HG02642 (cell line): ENCODE results near the gene RAB11A.
"Not testable (repeated sequence)": the region's sequence is repeated elsewhere in the genome, so short reads cannot be mapped to it uniquely, and the experiment has no call there.

Experiments
- ATAC-seq: cut with Tn5 transposase; IDR thresholded peaks from one replicate; pipeline ENCODE4 v1.9.1; 2021; ENCODE audit warnings: mild to moderate bottlenecking; ENCODE audit not compliant: unreplicated experiment, poor library complexity

The RAB11A gene

GRCh38 chr15:65841121-65841930 lies 28.0 kb upstream of the RAB11A start:
- no peak for ATAC-seq

GRCh38 chr15:65845826-65846519 lies 23.3 kb upstream of the RAB11A start:
- ATAC-seq = no peak

GRCh38 chr15:65847989-65848388 lies 21.3 kb upstream of the RAB11A start:
- no peak for ATAC-seq

GRCh38 chr15:65851981-65852380 lies 17.3 kb upstream of the RAB11A start:
- no peak for ATAC-seq

DNA sequence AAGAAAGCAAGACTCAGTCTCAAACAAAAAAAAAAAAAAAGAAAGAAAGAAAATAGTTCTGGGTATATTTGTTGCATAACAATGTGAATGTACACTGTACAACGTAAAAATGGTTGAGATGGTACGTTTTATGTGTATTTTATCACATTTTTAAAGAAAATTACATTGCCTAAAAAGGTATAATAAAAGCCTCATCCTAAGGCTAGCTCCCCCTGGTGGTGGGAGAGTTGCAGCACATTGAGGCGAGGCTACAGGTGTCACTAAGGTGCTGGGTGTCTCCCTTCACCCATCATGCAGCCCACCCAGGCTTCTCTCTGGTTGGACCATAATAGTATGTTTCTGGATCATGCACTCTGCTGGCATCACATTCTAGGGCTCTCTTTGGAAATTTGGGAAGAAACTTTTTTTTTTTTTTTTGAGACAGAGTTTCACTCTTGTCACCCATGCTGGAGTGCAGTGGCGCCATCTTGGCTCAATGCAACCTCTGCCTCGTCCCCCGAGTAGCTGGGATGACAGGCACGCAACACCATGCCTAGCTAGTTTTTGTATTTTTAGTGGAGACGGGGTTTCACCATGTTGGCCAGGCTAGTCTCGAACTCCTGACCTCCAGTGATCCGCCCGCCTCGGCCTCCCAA lies 12.4 kb upstream of the RAB11A start:
- no peak for ATAC-seq

- no peak for ATAC-seq
Observed at GRCh38 chr15:65857718-65858402, 11.4 kb upstream of the RAB11A start.

DNA sequence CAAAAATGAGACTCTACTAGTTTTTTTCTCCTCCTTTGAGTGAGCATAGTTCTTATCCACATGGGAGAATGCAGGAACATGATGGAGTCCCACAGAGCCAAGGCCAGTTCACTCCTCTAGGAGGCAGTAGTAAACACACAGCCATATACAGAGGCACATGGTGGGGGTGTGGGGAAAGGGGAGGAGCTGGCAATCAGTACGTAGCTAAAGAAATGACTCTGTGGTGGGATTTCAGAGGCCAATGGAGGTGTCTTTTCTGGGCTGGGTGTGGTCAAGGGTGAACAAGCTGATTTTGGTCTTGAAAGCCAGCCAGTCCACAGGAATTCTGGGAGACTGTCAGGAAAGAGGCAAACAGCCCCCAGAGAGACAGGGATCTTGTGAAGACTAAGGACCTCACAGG lies 6.6 kb upstream of the RAB11A start:
- peak; percentile 68 for ATAC-seq

GRCh38 chr15:65863106-65863505 lies 6.2 kb upstream of the RAB11A start:
- ATAC-seq = no peak

DNA sequence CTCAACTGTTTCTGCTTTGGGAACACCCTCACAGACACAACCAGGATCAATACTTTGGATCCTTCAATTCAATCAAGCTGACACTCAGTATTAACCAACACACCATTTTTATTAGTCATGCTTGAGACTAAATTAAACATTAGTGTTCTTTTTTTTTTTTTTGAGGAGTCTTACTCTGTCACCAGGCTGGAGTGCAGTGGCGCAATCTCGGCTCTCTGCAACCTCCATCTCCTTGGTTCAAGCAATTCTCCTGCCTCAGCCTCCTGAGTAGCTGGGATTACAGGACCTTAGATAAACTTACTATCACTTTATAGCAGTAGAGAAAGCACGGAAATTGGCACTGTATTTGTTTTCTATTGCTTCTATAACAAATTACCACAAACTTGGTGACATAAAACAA lies 2.0 kb upstream of the RAB11A start:
- no peak for ATAC-seq

DNA sequence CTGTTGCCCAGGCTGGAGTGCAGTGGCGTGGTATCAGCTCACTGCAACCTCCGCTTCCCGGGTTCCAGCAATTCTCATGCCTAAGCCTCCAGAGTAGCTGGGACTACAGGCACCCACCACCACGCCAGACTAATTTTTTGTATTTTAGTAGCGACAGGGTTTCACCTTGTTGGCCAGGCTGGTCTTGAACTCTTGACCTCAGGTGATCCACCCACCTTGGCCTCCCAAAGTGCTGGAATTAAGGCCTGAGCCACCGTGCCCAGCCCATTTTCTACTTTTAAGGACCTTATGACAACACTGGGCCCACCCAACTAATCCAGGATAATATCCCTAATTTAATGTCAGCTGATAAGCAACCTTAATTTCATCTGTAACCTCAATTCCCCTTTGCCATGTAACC lies 1.4 kb upstream of the RAB11A start:
- not testable (repeated sequence) for ATAC-seq

DNA sequence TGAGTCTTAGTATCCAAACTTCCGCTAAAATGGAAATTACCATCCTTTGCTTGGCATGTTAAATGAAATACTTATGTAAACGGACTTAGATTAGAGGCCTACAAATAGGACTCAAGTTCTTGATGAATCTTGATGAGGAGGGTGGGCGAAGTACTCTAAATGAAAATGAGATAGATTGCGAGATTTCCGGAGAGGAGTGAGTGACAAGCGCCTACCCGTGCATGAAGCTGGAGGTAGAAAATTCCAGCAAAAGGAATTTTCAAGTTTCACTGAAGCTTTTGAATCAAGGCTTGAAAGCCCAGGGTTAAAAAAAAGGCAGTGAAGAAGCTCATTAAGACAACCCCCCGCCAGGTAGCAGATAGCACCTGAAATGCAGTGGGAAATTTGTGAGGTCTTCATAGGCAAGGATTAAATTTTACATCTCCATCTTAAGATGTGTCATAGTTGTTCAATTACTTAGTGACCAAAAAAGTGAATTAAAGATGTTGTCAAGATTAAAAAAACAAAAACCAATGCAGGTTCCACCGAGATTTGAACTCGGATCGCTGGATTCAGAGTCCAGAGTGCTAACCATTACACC lies 655 bp upstream of the RAB11A start:
- no peak for ATAC-seq

DNA sequence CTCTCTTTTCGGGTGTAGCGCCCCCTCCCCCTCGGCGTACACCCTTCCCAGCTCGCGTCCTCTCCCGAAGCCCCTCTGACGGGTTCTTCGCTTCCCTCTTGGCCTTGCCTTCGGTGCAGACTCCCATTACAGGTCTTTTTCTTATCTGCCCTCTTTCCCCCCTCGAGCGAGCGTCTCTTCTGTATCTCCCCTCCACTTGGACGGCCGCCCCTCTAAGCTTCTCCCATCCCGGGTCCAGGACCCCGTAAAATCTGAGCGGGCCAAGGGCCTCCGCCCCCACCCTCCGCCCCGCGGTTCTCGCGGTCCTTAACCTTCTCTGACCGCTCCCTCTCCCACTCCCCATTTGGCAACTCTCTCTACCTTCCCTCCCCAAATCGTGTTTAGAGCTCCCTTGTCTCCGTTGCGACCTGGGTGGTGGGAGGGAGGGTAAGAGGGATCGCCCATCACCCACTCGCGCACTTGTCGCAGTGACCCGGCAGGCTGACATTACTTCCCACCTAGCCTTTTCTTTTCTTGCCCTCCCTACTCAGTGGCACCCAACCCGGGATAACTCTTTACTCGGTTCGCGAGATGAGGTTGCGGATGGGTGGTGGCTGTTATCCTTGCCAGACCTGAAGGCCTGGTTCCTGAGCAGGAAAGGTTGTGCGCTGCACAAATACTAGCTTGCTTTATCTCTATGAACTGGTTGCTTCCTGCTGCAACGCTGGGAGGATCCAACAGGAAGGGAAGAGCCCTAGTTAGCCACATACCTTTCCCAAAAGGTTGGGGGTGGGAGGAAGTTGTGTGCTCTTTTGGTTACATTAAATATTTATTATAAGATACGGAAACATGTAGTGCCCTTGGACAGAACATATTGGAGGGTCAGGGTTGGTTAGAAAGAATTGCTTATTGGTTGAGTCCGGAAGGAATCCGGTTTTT lies 922 bp downstream of the RAB11A start:
- ATAC-seq = peak; percentile 1

GRCh38 chr15:65870889-65871533 lies 1.7 kb downstream of the RAB11A start:
- ATAC-seq = no peak

DNA sequence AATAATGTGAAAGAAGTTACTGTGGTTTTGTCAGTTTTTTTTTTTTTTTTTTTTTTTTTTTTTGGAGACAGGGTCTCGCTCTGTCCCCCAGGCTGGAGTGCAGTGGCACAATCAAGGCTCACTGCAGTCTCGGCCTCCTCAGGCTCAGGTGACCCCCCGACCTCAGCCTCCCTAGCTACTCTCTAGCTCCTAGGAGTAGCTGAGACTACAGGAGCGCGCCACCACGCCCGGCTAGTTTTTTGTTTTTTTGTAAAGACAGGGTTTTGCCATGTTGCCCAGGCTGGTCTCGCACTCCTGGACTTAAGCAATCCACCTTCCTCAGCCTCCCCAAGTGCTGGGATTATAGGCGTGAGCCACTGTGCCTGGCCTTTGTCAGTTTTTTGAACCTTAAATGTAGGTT lies 2.6 kb downstream of the RAB11A start:
- not testable (repeated sequence) for ATAC-seq

DNA sequence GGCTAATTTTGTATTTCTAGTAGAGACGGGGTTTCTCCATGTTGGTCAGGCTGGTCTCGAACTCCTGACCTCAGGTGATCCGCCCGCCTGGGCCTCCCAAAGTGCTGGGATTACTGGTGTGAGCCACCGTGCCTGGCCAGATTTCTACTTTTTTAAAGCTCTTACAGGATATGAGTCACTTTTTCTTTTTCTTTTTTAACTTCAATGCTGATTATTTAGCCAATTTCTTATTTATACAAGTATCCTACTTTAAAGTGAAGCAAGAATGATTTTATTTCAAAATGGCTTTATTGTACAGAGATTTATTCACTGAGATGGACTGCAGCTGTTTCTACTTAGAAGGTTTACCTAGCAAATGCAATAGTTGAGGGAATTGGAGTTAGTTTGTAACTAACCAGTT lies 3.3 kb downstream of the RAB11A start:
- ATAC-seq = not testable (repeated sequence)

DNA sequence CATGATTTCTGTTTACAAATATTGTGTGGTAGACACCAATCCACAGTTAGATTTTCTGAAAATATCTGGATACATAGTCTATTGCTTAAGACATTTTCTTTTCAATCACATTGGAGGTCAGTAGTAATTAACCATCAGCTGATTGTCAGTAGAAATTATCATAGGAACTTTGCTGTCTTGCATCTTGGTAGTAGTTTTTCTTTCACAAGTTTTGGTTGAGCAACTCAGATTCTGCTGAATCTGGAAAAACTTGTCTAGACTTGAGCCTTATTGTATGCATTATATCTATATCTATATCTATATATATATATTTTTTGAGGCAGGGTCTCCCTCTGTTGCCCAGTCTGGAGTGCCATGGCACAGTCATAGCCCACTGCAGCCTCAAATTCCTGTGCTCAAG lies 4.0 kb downstream of the RAB11A start:
- ATAC-seq = no peak

- ATAC-seq = no peak
Observed at GRCh38 chr15:65875458-65875857, 6.2 kb downstream of the RAB11A start.

DNA sequence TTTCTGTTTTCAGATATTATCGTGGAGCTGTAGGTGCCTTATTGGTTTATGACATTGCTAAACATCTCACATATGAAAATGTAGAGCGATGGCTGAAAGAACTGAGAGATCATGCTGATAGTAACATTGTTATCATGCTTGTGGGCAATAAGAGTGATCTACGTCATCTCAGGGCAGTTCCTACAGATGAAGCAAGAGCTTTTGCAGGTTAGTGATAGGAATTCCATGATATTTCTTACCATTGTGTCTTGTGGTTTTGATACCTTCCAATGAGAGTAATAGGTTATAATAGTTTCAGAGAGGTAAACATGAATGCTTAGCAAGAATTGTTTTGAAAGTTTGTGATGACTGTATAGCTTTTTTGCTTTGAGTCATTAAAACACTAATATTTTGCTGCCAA lies 8.5 kb downstream of the RAB11A start:
- ATAC-seq = no peak
